Skeletal muscle cell (primary cell): Measurements from ENCODE around the gene GRK7.
"Not testable (repeated sequence)": the region's sequence is repeated elsewhere in the genome, so short reads cannot be mapped to it uniquely, and the experiment has no call there.

Source experiments
- DNase-seq: peaks from one replicate; pipeline ENCODE4 v3.0.0-alpha.2; 2010; ENCODE audit warnings: low read depth
- H3K4me3 ChIP-seq: 2 replicates; pipeline ENCODE4 v1.5.1; 2011; ENCODE audit warnings: low read depth, mild to moderate bottlenecking, control low read depth, low read length, moderate library complexity

Gene GRK7

DNA sequence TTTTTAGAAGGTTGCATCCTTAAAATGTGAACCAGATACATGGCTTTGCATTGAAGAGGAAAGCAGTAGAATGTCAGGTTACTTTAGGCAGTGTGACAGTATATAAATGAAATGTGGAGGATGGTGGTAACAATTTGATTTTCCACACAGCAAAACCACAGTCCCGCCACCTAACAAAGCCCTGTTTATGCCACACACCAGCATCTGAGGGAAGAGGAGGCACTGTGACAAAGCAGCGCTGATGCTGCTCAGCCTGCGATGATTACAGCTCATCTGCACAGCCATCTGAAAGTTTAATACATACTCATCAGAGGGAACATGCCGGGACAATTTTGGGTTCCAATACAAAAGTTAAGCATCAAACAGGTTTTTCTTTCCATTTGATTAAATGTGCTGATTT is 16.2 kb upstream of the GRK7 start:
- no peak overlapping the region for H3K4me3 ChIP-seq
- no peak for DNase-seq

DNA sequence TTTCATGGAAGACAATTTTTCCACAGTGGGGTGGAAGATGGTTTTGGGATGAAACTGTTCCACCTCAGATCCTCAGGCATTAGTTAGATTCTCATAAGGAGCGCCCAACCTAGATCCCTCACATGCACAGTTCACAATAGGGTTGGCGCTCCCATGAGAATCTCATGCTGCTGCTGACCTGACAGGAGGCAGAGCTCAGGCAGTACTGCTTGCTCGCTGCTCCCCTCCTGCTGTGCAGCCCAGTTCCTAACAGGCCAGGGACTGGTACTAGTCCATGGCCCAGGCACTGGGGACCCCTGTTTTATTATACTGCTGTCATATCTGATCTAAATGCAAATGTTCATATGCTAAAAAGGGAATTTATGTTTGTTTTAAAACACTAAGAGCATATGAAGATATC is 9.8 kb upstream of the GRK7 start:
- DNase-seq: no peak
- no peak overlapping the region for H3K4me3 ChIP-seq

DNA sequence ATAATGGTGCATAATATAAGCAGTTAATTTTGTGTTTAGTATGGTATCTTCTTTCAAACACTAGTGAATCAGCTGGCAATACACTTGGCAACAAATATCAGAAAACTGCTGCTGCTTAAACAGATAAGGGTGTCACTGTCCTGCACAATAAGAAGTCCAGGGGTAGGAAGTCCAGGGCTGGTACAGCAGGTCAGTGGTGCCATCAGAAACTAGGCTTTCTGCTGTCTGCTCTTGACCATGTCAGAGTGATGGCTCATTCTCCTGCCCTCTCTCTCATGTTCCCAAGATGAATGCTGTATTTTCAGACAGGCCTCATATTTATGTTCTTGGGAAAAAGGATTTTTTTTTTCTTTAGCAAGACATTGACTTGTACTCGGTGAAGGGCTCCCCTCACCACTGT is 9.2 kb upstream of the GRK7 start:
- H3K4me3 ChIP-seq: no peak overlapping the region
- DNase-seq: no peak

DNA sequence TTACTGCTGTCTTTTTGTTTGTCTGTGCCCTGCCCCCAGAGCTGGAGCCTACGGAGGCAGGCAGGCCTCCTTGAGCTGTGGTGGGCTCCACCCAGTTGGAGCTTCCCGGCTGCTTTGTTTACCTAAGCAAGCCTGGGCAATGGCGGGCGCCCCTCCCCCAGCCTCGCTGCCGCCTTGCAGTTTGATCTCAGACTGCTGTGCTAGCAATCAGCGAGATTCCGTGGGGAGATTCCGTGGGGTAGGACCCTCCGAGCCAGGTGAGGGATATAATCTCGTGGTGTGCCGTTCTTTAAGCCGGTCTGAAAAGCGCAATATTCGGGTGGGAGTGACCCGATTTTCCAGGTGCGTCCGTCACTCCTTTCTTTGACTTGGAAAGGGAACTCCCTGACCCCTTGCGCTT is 656 bp upstream of the GRK7 start:
- H3K4me3 ChIP-seq, DNase-seq: not testable (repeated sequence)

DNA sequence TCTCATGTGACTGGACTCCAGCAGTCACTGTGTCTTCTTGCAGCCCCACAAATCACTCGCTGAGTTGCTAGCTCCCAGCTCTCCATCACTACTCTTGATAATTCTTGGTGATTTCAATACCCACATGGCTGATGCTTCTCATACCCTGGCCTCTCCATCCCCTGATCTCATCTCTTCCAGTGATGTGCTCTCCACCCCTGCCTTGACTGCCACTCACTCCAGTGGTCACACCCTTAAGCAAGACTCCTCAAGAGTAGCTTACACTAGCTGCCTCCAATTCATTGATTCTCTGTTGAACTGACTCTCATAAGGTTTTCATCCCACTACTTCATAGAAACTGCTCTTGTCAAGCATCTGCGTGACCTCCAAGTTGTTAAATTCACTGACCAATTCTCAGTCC is 837 bp downstream of the GRK7 start:
- no peak for DNase-seq
- H3K4me3 ChIP-seq: no peak overlapping the region

DNA sequence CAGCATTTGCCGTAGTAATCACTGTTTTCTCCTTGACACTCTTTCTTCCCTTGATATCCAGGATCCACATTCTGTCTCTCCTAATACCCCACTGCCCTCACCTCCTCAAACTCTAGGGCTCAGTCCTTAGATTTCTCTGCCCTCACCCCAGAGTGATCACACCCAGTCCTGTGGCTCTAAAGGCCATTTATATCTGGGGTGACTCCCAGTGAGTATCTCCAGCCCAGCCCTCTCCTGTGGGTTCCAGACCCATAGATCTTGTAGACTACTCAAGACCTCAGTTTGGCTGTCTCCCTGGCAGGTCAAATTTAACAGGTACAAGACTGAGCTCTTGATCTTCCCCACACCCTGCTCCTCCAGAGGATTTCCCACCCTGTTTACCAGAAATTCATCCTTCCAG is 1.3 kb downstream of the GRK7 start:
- no peak for DNase-seq
- H3K4me3 ChIP-seq: no peak overlapping the region

DNA sequence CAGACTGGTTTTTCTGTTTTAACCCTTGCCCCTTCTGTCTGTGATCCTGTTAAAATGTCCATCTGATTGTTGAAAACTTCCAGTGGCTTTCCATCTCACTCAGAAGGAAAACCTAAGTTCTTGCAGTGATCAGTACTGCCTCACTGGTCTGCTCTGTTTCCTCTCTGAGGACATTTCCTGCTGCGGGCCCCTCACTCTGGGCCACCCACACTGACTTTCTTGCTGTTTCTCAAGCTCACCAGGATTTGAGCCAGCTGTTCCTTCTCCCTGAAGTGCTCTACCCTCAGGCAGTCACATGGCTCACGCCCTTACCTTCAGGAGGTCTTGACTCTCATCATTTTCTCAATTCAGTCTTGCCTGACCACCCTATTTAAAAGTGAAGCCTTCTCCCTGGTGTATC is 1.8 kb downstream of the GRK7 start:
- H3K4me3 ChIP-seq: no peak overlapping the region
- peak; percentile 4 for DNase-seq

DNA sequence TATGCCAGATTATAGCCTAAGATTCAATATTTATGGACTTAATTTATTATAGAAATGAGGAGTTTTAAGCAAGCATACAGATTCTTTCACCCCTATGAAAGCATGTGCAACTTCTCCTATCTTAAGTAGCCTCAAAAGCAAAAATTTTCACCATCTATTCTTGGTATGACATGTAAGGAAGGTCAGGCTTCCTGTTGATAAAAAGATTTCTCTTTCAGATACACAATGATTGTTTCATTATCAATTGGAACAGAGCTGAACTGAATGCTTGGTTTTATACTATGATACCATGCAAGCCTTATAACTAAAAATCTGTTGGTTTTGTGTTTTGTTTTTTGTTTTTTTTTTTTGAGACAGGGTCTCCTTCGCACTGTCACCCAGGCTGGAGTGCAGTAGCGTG is 3.9 kb downstream of the GRK7 start:
- no peak for DNase-seq
- no peak overlapping the region for H3K4me3 ChIP-seq

DNA sequence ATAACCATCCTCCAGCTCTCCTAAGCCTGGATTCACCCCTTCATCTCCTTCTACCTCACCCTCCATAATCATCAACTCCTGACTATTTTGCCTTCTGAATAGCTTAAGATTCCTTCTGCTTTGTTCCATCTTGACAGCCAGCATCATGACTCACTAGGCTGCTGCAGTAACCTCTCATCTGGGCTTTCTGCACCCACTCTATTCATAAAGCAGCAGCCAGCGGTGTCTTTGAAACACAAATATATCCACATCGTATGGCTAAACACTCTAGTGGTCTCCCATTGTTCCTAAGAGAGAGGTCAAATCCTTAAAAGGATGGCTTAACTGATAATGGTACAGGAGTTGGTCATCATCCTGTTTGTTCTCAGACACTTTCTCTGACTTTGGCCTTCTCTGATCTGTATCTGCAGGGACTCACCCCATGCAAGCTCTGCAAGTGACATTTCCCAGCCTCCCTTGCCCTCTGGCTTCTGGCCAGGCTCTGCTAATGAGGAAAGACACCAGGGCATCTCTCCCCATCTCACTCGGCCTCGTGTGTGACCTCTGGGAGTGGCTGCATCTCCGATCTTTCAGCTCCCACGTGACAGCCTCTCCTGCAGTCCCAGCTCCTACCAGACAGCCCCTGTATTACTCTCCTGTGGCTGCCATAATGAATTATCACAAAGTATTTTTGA is 6.2 kb downstream of the GRK7 start:
- peak; percentile 5 for DNase-seq
- H3K4me3 ChIP-seq: no peak overlapping the region

DNA sequence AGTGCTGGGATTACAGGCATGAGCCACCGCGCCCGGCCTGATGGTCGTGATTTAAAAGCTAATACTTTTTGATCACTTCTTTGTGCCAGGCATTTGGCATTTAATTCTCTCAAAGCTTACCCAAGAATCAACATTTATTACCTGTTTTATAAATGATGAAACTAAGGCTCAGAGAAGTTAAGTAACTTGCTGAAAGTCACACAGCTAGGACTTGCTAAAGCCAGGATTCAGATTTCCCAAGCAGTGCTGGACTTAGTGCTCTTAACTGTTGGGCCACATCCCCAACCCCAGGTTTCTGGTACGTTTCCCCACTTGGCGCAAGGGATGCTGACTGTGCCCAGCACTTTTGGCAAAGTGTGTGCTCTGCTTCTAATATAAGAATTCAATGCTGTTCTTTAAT is 10.5 kb downstream of the GRK7 start:
- H3K4me3 ChIP-seq: no peak overlapping the region
- no peak for DNase-seq

DNA sequence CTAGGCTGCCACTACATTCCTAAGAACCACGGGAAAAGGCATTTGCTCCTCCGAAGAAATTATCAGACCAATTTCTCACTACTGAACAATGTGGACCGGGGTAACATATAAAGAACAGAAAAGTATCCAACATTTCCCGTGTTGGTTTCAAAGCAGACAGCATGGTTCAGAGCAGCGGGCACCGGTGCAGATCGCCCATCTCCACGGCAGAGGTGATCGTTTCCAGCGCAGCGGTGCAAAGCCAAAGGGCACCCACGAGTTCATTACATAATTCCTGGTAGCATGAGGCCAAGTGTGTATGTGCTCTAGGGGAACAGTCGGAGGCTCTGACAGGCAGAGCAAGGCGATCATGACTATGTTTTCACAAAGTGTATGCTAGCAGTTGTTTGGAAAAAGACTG is 13.2 kb downstream of the GRK7 start:
- H3K4me3 ChIP-seq: no peak overlapping the region

DNA sequence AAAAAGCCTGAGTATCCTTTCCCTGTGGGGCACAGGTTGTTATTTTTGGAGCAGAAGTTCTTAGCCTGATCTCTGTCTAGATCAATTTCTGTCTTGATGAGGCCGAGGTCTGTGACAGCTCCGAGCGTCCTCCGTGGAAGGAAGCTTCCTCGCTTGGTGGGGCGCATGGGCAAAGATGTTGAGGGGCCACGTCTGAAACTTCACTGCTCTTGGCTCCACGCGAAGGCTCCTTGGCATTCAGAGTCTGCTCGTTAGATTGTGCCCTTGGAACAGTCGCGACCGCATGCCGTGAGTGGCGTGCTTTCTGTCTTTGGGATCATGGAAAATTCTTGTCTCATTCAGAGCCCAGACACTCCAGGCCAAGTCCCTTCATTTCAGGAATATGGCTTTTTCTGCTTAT is 13.7 kb downstream of the GRK7 start:
- no peak for DNase-seq
- no peak overlapping the region for H3K4me3 ChIP-seq

More for the DNA sequence above, 13.2 kb downstream of the GRK7 start:
- no peak for DNase-seq

DNA sequence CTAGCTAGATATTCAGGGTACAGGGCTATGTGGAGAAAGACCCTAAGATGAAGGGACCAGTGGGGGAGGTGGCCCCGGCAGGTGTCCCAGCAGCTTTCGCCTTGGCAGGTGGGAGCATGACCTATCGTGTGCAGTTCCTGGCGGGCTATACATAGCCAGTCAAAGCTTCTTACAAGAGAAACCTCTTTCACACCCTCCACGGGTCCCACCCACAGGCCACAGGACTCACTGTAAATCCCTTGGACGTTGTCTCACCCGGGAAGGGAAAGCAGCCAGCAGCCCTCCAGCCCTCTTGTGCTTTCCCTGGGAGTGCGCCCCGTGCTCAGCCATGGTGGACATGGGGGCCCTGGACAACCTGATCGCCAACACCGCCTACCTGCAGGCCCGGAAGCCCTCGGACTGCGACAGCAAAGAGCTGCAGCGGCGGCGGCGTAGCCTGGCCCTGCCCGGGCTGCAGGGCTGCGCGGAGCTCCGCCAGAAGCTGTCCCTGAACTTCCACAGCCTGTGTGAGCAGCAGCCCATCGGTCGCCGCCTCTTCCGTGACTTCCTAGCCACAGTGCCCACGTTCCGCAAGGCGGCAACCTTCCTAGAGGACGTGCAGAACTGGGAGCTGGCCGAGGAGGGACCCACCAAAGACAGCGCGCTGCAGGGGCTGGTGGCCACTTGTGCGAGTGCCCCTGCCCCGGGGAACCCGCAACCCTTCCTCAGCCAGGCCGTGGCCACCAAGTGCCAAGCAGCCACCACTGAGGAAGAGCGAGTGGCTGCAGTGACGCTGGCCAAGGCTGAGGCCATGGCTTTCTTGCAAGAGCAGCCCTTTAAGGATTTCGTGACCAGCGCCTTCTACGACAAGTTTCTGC is 15.0 kb downstream of the GRK7 start:
- H3K4me3 ChIP-seq: no peak overlapping the region
- no peak for DNase-seq

DNA sequence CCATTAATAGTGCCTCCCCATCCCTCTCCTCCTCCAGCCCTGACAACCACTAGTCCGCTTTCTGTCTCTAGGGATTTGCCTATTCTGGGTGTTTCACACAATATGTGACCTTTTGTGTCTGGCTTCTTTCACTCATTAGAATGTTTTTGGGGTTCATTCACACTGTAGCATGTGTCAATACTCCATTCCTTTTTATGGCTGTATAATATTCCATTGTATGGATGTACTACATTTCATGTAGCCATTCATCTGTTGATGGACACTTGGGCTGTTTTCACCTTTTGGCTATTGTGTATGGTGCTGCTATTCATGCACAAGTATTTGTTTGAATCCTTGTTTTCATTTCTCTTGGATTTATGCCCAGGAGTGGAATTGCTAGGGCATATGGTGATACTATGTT is 16.5 kb downstream of the GRK7 start:
- H3K4me3 ChIP-seq: no peak overlapping the region
- no peak for DNase-seq

DNA sequence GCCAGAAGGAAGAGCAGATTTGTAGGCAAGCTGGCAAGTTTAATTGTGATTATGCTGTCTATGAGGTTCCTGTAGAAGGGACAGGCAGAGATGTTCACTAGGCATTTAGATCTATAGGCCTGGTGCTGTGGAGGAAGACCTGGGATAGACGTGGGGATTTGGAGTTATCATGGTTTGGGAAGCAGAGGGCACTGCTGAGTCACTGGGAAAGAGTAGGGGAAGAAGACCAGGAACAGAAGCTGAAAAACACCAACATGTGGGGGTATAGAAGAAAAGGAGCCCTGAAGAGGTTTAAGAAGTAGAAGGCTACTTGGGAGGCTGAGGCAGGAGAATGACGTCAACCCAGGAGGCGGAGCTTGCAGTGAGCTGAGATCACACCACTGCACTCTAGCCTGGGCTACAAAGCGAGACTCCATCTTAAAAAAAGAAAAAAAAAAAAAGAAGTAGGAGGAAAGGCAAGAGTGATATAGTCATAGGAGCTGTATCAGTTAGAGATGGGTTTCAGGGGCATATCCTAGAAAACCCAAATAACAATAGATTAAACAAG is 19.3 kb downstream of the GRK7 start:
- DNase-seq: no peak
- H3K4me3 ChIP-seq: no peak overlapping the region

DNA sequence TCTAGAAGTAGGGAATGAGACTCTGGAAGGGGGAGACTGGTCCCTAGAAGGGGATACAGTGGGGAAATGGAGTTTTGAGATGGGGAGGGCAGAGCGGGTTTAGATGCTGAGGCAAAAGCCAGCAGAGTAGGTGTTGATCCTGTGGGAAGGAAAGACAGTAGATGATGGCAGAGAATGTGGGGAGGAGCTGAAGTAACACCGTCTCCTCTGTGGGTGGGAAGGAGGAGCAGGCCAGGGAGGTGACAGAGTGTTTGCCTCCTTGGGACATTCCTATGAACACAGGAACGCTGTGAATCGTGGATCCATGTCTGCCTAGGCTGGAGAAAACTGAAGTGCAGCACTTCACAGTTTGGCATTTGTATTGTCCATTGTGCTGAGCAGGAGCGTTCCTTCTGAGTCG is 20.4 kb downstream of the GRK7 start:
- no peak overlapping the region for H3K4me3 ChIP-seq
- no peak for DNase-seq

DNA sequence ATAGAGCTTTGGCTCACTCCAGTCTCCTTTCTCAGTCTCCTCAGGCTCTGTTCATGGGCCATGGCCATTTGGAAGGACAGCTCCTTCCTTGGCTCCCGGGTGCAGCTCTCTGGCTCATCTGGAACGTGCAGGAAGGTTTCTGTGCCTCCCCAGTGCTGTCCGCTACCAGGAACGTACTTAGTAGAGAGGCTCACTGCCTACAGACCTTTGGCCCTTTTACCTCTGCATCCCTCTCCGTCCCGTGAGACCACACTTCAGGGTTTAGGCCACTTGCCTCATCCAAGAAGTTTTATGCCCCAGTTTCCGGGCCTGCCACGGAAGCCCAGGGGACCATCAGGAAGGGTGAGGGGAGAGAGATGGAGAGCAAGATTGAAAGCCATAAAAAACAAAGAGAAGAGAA is 20.9 kb downstream of the GRK7 start:
- DNase-seq: no peak
- no peak overlapping the region for H3K4me3 ChIP-seq

DNA sequence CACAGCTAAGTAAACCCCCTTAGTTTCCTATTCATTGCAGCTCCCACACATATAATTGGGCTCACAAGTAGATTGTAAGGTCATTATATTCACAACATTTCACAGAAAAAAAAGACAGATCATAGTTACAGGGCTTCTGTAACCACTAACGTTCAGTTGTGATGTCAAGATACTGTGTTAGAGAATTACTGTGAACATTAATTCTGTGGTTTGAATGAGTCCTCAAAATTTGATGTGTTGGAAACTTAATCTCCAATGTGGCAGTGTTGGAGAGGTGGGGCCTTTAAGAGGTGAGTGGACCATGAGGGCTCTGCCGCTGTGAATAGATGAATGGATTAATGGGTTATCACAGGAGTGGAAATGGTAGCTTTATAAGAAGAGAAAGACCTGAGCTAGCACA is 21.3 kb downstream of the GRK7 start:
- no peak overlapping the region for H3K4me3 ChIP-seq
- DNase-seq: no peak

DNA sequence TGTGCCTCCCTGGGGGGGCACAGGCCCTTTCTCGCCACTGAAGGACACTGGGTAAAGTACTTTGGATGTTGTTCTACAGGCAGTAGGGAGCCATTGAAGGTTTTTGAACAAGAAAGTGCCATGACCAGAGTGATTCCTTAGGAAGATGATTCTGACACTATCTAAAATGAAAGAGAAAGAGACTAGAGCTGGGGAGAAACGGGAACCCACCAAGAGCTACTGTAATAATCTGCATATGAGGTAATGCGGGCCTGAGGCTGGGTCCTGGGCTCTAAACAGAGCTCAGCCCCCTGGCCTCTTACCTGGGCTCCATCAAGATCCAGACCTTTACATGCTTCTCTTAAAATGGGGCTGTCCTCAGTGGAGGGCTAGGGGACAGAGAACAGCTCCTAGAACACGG is 24.9 kb downstream of the GRK7 start:
- DNase-seq: no peak

DNA sequence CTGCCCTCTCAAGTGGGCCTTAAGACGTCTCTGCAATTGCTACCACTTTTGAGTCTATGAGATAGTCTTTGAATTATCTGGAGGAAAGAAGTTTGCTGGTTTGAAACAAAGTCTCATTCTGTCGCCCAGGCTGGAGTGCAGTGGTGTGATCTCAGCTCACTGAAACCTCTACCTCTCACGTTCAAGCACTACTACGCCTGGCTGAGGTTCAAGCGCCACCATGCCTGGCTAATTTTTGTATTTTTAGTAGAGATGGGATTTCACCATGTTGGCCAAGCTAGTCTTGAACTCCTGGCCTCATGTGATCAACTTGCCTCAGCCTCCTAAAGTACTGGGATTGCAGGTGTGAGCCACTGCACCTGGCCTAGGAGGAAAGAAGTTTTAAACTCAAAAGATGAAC is 25.5 kb downstream of the GRK7 start:
- not testable (repeated sequence) for DNase-seq, H3K4me3 ChIP-seq

More for the DNA sequence above, 24.9 kb downstream of the GRK7 start:
- H3K4me3 ChIP-seq: no peak overlapping the region

DNA sequence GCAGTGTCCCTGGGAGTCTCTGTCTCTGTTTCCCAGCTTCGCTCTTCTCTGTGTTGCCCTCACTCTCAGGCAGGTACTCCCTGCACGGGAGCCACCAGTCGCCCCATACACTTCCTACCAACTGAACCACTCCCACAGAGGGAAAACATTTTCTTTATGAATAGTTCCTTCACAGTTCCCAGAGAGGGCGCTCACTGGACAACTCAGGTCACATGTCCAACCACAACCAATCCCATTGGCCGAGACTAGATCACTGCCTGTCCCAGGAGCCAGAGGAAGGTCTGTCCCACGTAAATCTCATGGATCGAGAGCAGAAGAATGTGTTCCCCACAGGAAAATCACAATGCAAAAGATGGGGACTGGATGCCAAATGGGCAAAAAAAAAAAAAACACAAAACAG is 26.1 kb downstream of the GRK7 start:
- DNase-seq: no peak
- H3K4me3 ChIP-seq: no peak overlapping the region
